Immature natural killer cell (primary cell): ENCODE measurements around the gene GLUD1. TPM values are rescaled to one million over a fixed set of nuclear protein-coding genes. Genes with fewer than 3 reads are reported as not detected.
"Not testable (repeated sequence)": the region's sequence is repeated elsewhere in the genome, so short reads cannot be mapped to it uniquely, and the experiment has no call there.

Experiments used
- DNase-seq, 3 donors: peaks; one replicate each; pipeline ENCODE4 v3.0.0; 2022; ENCODE audit warnings: mixed read lengths in 1 of 3
- H3K27ac Mint-ChIP-seq, 6 donors: one replicate each; pipeline ENCODE4 v1.8.0; 2020; ENCODE audit warnings: mixed read lengths in 6 of 6, mild to moderate bottlenecking in 5 of 6, inconsistent platforms in 4 of 6, moderate library complexity in 3 of 6
- H3K27me3 Mint-ChIP-seq, 3 donors: one replicate each; pipeline ENCODE4 v1.8.0; 2020 to 2021; ENCODE audit warnings: low read depth in 3 of 3, mild to moderate bottlenecking in 3 of 3, mixed read lengths in 3 of 3, moderate library complexity in 3 of 3, inconsistent platforms in 1 of 3
- H3K36me3 Mint-ChIP-seq, 3 donors: one replicate each; pipeline ENCODE4 v1.8.0; 2020; ENCODE audit warnings: mixed read lengths in 3 of 3, inconsistent platforms in 2 of 3, mild to moderate bottlenecking in 2 of 3
- H3K4me1 Mint-ChIP-seq, 2 donors: one replicate each; pipeline ENCODE4 v1.8.0; 2020; ENCODE audit warnings: inconsistent platforms in 2 of 2, mild to moderate bottlenecking in 2 of 2, mixed read lengths in 2 of 2, moderate library complexity in 1 of 2
- H3K4me3 Mint-ChIP-seq, 5 donors: one replicate each; pipeline ENCODE4 v1.8.0; 2020; ENCODE audit warnings: mild to moderate bottlenecking in 5 of 5, mixed read lengths in 5 of 5, inconsistent platforms in 3 of 5, moderate library complexity in 3 of 5
- H3K9me3 Mint-ChIP-seq, 6 donors: one replicate each; pipeline ENCODE4 v1.8.0; 2020; ENCODE audit warnings: mild to moderate bottlenecking in 6 of 6, mixed read lengths in 6 of 6, inconsistent platforms in 4 of 6, moderate library complexity in 3 of 6
- polyA plus RNA-seq, 3 donors: library from polyadenylated mRNA; unstranded; fragments of 300-500 nt; fragmentation: Illumina TruSeq; gene quantifications; one replicate each; pipeline ENCODE4 v1.2.3, GENCODE V29; 2021

The GLUD1 gene
- polyA plus RNA-seq, 3 donors from 2014 or later = 136 to 205 (median 147) TPM

GRCh38 chr10:87080621-87081020 lies 14.0 kb downstream of the GLUD1 start:
- not testable (repeated sequence) for H3K9me3 Mint-ChIP-seq, H3K4me3 Mint-ChIP-seq, DNase-seq, H3K27ac Mint-ChIP-seq, H3K27me3 Mint-ChIP-seq, H3K36me3 Mint-ChIP-seq
- peaks cover 55 to 76% of the 10 kb centered on the region in 2 donors for H3K4me1 Mint-ChIP-seq

GRCh38 chr10:87079106-87079836 lies 15.4 kb downstream of the GLUD1 start:
- Mint-ChIP-seq H3K4me1 (peaks cover 46 to 64% of the 10 kb centered on the region in 2 donors), H3K9me3 (no peaks in the 10 kb centered on the region), H3K27me3 (peaks cover 0 to 2% (median 0%) of the 10 kb centered on the region in 3 donors), H3K4me3 (no peak overlapping the region), H3K36me3 (peaks cover 0 to 3% (median 0%) of the 10 kb centered on the region in 3 donors), H3K27ac (peak overlapping the region in 1 of 6 donors; percentile 50)
- no peak for DNase-seq

- peaks cover 8 to 15% (median 12%) of the 10 kb centered on the region in 3 donors for H3K36me3 Mint-ChIP-seq
- not testable (repeated sequence) for H3K9me3 Mint-ChIP-seq, H3K27me3 Mint-ChIP-seq
- DNase-seq = peak; percentile 24 to 28 (median 27)
- H3K4me1 Mint-ChIP-seq = peaks cover 31 to 38% of the 10 kb centered on the region in 2 donors
- H3K27ac Mint-ChIP-seq = peak overlapping the region; percentile 23 to 87 (median 76)
- peak overlapping the region; percentile 10 to 66 (median 27) for H3K4me3 Mint-ChIP-seq
Measured at GRCh38 chr10:87076421-87076820, 18.2 kb downstream of the GLUD1 start.

GRCh38 chr10:87072449-87072848 lies 22.2 kb downstream of the GLUD1 start:
- Mint-ChIP-seq H3K36me3 (peaks cover 7 to 38% (median 15%) of the 10 kb centered on the region in 3 donors), H3K4me1 (peaks cover 18 to 23% of the 10 kb centered on the region in 2 donors)

GRCh38 chr10:87068281-87068680 lies 26.4 kb downstream of the GLUD1 start:
- no peak overlapping the region for H3K4me3 Mint-ChIP-seq
- H3K9me3 Mint-ChIP-seq = no peaks in the 10 kb centered on the region
- H3K27ac Mint-ChIP-seq = no peak overlapping the region
- H3K36me3 Mint-ChIP-seq = peaks cover 17 to 62% (median 35%) of the 10 kb centered on the region in 3 donors
- H3K27me3 Mint-ChIP-seq = peaks cover 0 to 8% (median 0%) of the 10 kb centered on the region in 3 donors
- peaks cover 7% of the 10 kb centered on the region in 2 donors for H3K4me1 Mint-ChIP-seq
- no peak for DNase-seq

More at GRCh38 chr10:87072449-87072848, 22.2 kb downstream of the GLUD1 start:
- H3K4me3 Mint-ChIP-seq = no peak overlapping the region
- peaks cover 0 to 4% (median 0%) of the 10 kb centered on the region in 3 donors for H3K27me3 Mint-ChIP-seq
- H3K9me3 Mint-ChIP-seq = no peaks in the 10 kb centered on the region
- no peak for DNase-seq
- H3K27ac Mint-ChIP-seq = no peak overlapping the region

GRCh38 chr10:87066865-87067264 lies 27.8 kb downstream of the GLUD1 start:
- H3K27ac Mint-ChIP-seq = peak overlapping the region in 5 of 6 donors; percentile 14 to 44 (median 41)
- peaks cover 3 to 7% of the 10 kb centered on the region in 2 donors for H3K4me1 Mint-ChIP-seq
- peaks cover 0 to 4% (median 0%) of the 10 kb centered on the region in 3 donors for H3K27me3 Mint-ChIP-seq
- H3K9me3 Mint-ChIP-seq = no peaks in the 10 kb centered on the region
- peaks cover 12 to 61% (median 24%) of the 10 kb centered on the region in 3 donors for H3K36me3 Mint-ChIP-seq
- H3K4me3 Mint-ChIP-seq = no peak overlapping the region
- no peak for DNase-seq

GRCh38 chr10:87066178-87066577 lies 28.5 kb downstream of the GLUD1 start:
- H3K36me3 Mint-ChIP-seq = peaks cover 12 to 54% (median 23%) of the 10 kb centered on the region in 3 donors
- H3K9me3 Mint-ChIP-seq = no peaks in the 10 kb centered on the region
- peak overlapping the region; percentile 14 to 70 (median 39) for H3K27ac Mint-ChIP-seq
- peaks cover 0 to 7% of the 10 kb centered on the region in 2 donors for H3K4me1 Mint-ChIP-seq
- no peak for DNase-seq
- peaks cover 0 to 4% (median 0%) of the 10 kb centered on the region in 3 donors for H3K27me3 Mint-ChIP-seq
- no peak overlapping the region for H3K4me3 Mint-ChIP-seq

- Mint-ChIP-seq H3K27me3 (peaks cover 0 to 4% (median 0%) of the 10 kb centered on the region in 3 donors), H3K27ac (no peak overlapping the region), H3K36me3 (peaks cover 12 to 62% (median 34%) of the 10 kb centered on the region in 3 donors), H3K4me1 (peaks cover 0 to 7% of the 10 kb centered on the region in 2 donors), H3K9me3 (no peaks in the 10 kb centered on the region), H3K4me3 (no peak overlapping the region)
- DNase-seq = no peak
Measured at GRCh38 chr10:87064651-87065050, 30.0 kb downstream of the GLUD1 start.

GRCh38 chr10:87060280-87060928 lies 34.2 kb downstream of the GLUD1 start:
- H3K27me3 Mint-ChIP-seq = peaks cover 0 to 2% (median 0%) of the 10 kb centered on the region in 3 donors
- DNase-seq = no peak
- H3K4me3 Mint-ChIP-seq = no peak overlapping the region
- no peaks in the 10 kb centered on the region for H3K9me3 Mint-ChIP-seq
- no peaks in the 10 kb centered on the region for H3K4me1 Mint-ChIP-seq
- H3K36me3 Mint-ChIP-seq = peaks cover 4 to 55% (median 24%) of the 10 kb centered on the region in 3 donors
- peak overlapping the region in 2 of 6 donors; percentile 30 to 69 for H3K27ac Mint-ChIP-seq

GRCh38 chr10:87059401-87059800 lies 35.2 kb downstream of the GLUD1 start:
- Mint-ChIP-seq H3K36me3 (peaks cover 4 to 55% (median 24%) of the 10 kb centered on the region in 3 donors), H3K27me3 (no peaks in the 10 kb centered on the region), H3K4me1 (no peaks in the 10 kb centered on the region), H3K27ac (no peak overlapping the region), H3K9me3 (no peaks in the 10 kb centered on the region), H3K4me3 (no peak overlapping the region)
- DNase-seq = no peak

GRCh38 chr10:87058171-87058570 lies 36.5 kb downstream of the GLUD1 start:
- no peaks in the 10 kb centered on the region for H3K9me3 Mint-ChIP-seq
- H3K4me1 Mint-ChIP-seq = no peaks in the 10 kb centered on the region
- peaks cover 4 to 48% (median 21%) of the 10 kb centered on the region in 3 donors for H3K36me3 Mint-ChIP-seq
- no peak overlapping the region for H3K27ac Mint-ChIP-seq
- H3K27me3 Mint-ChIP-seq = no peaks in the 10 kb centered on the region
- no peak overlapping the region for H3K4me3 Mint-ChIP-seq
- DNase-seq = no peak

GRCh38 chr10:87054373-87055295 lies 40.0 kb downstream of the GLUD1 start:
- Mint-ChIP-seq H3K4me1 (no peaks in the 10 kb centered on the region), H3K27me3 (peaks cover 0 to 1% (median 0%) of the 10 kb centered on the region in 3 donors), H3K36me3 (peaks cover 6 to 45% (median 14%) of the 10 kb centered on the region in 3 donors), H3K9me3 (no peaks in the 10 kb centered on the region), H3K4me3 (no peak overlapping the region), H3K27ac (no peak overlapping the region)
- peak in 1 of 3 donors; percentile 7 for DNase-seq

GRCh38 chr10:87053577-87054181 lies 41.0 kb downstream of the GLUD1 start:
- H3K27ac Mint-ChIP-seq = no peak overlapping the region
- H3K4me1 Mint-ChIP-seq = no peaks in the 10 kb centered on the region
- no peak overlapping the region for H3K4me3 Mint-ChIP-seq
- no peak for DNase-seq
- H3K9me3 Mint-ChIP-seq = no peaks in the 10 kb centered on the region
- H3K36me3 Mint-ChIP-seq = peaks cover 10 to 41% (median 14%) of the 10 kb centered on the region in 3 donors
- H3K27me3 Mint-ChIP-seq = peaks cover 0 to 2% (median 0%) of the 10 kb centered on the region in 3 donors
